ENCODE data around the gene HCK.

- TF ChIP-seq CTCF (IDR thresholded peaks at IDR 0.05) (no peak), MAX (IDR thresholded peaks at IDR 0.05; ENCODE audit: low read depth) (peak; percentile 46; the same call in 1 of the 2 replicates), TCF12 (IDR thresholded peaks at IDR 0.05) (peak; percentile 60), POLR2AphosphoS5 (IDR thresholded peaks at IDR 0.05; ENCODE audit: low read depth, low read length) (no peak), TAF1 (IDR thresholded peaks at IDR 0.05; ENCODE audit: borderline replicate concordance, low read depth, low read length) (no peak), RFX5 (IDR thresholded peaks at IDR 0.05; ENCODE audit: low read length) (no peak), JUND (IDR thresholded peaks at IDR 0.05) (no peak; the same call in 1 of the 2 replicates), RCOR1 (IDR thresholded peaks at IDR 0.05; ENCODE audit: low read length) (no peak)
- TF ChIP-seq, protein P1, sequence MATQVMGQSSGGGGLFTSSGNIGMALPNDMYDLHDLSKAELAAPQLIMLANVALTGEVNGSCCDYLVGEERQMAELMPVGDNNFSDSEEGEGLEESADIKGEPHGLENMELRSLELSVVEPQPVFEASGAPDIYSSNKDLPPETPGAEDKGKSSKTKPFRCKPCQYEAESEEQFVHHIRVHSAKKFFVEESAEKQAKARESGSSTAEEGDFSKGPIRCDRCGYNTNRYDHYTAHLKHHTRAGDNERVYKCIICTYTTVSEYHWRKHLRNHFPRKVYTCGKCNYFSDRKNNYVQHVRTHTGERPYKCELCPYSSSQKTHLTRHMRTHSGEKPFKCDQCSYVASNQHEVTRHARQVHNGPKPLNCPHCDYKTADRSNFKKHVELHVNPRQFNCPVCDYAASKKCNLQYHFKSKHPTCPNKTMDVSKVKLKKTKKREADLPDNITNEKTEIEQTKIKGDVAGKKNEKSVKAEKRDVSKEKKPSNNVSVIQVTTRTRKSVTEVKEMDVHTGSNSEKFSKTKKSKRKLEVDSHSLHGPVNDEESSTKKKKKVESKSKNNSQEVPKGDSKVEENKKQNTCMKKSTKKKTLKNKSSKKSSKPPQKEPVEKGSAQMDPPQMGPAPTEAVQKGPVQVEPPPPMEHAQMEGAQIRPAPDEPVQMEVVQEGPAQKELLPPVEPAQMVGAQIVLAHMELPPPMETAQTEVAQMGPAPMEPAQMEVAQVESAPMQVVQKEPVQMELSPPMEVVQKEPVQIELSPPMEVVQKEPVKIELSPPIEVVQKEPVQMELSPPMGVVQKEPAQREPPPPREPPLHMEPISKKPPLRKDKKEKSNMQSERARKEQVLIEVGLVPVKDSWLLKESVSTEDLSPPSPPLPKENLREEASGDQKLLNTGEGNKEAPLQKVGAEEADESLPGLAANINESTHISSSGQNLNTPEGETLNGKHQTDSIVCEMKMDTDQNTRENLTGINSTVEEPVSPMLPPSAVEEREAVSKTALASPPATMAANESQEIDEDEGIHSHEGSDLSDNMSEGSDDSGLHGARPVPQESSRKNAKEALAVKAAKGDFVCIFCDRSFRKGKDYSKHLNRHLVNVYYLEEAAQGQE (IDR thresholded peaks at IDR 0.05; ENCODE audit: low read depth, low read length) = no peak
Observed at GRCh38 chr20:32067234-32067821, 15.3 kb downstream of the HCK start.

All from SK-N-SH (cell line).